HL-60 (cell line): ENCODE measurements around the gene RFTN1.
"Not testable (repeated sequence)": the region's sequence is repeated elsewhere in the genome, so short reads cannot be mapped to it uniquely, and the experiment has no call there.

Experiments
- DNase-seq, 2 experiments: peaks; one replicate each; pipeline ENCODE4 v3.0.0-alpha.2; 2010 to 2020; ENCODE audit warnings: low read depth in 1 of 2, low spot score in 1 of 2
- H3K27ac ChIP-seq: fragments of 250-450 bp; sonication (Bioruptor Pico); replicated peaks from 2 replicates; pipeline ENCODE4 v1.5.1; 2020; ENCODE audit warnings: mild to moderate bottlenecking, moderate library complexity
- H3K27me3 ChIP-seq: fragments of 250-450 bp; sonication (Bioruptor Pico); 2 replicates; pipeline ENCODE4 v1.5.1; 2021; ENCODE audit warnings: mild to moderate bottlenecking, moderate library complexity; ENCODE audit not compliant: insufficient read depth, poor library complexity, severe bottlenecking
- H3K4me3 ChIP-seq: replicated peaks from 2 replicates; pipeline ENCODE4 v1.5.1; 2011; ENCODE audit warnings: mild to moderate bottlenecking, control low read depth, low read length; ENCODE audit not compliant: insufficient read depth
- CTCF ChIP-seq: IDR thresholded peaks from one replicate; pipeline ENCODE4 v1.5.1; 2011; ENCODE audit warnings: low read length, control low read depth, inconsistent platforms; ENCODE audit not compliant: insufficient read depth
- GABPA ChIP-seq: IDR thresholded peaks from 2 replicates; pipeline ENCODE4 v1.6.1; 2012; ENCODE audit warnings: low read depth
- POLR2AphosphoS5 ChIP-seq: IDR thresholded peaks from 2 replicates; pipeline ENCODE4 v1.6.1; 2012; ENCODE audit warnings: low read depth
- REST ChIP-seq: IDR thresholded peaks from 2 replicates; pipeline ENCODE4 v1.6.1; 2012; ENCODE audit warnings: low read depth; ENCODE audit not compliant: insufficient replicate concordance
- SPI1 ChIP-seq: IDR thresholded peaks from 2 replicates; pipeline ENCODE4 v1.6.1; 2012; ENCODE audit warnings: low read depth, mild to moderate bottlenecking, borderline replicate concordance

Gene RFTN1

GRCh38 chr3:16313886-16314645, 199.4 kb downstream of the RFTN1 start:
- peak in 1 of 2 experiments; percentile 21 for DNase-seq
- Histone ChIP-seq H3K27me3 (no peaks in the 10 kb centered on the region), H3K27ac (no peak overlapping the region), H3K4me3 (no peak overlapping the region)
- TF ChIP-seq POLR2AphosphoS5 (no peak), GABPA (no peak), REST (no peak), SPI1 (no peak), CTCF (no peak)

- H3K4me3 ChIP-seq, result no peak overlapping the region
- H3K27me3 ChIP-seq, result no peaks in the 10 kb centered on the region
- peak overlapping the region; percentile 28 for H3K27ac ChIP-seq
- TF ChIP-seq CTCF (no peak), REST (no peak), POLR2AphosphoS5 (no peak), SPI1 (no peak; the same call in 1 of the 2 replicates), GABPA (no peak)
- peak; percentile 50 to 84 for DNase-seq
Measured at GRCh38 chr3:16311960-16312451, 201.5 kb downstream of the RFTN1 start.

- H3K4me3 ChIP-seq, DNase-seq, H3K27me3 ChIP-seq, H3K27ac ChIP-seq: not testable (repeated sequence)
Measured at GRCh38 chr3:16310486-16310885, 203.0 kb downstream of the RFTN1 start.

- TF ChIP-seq REST, result no peak
- TF ChIP-seq GABPA, result no peak
- TF ChIP-seq CTCF, result no peak
- TF ChIP-seq SPI1, result no peak
- TF ChIP-seq POLR2AphosphoS5, result no peak
- Histone ChIP-seq H3K27me3 (no peaks in the 10 kb centered on the region), H3K27ac (no peak overlapping the region), H3K4me3 (no peak overlapping the region)
- DNase-seq, result peak in 1 of 2 experiments; percentile 12
Measured at GRCh38 chr3:16309558-16309957, 203.9 kb downstream of the RFTN1 start.
